RWPE2 (cell line): ENCODE data around the gene TMEM94.

Experiments
- ATAC-seq: fragments of 200-7000 bp; cut with Tn5 transposase; 3 replicates; pipeline ENCODE4 v1.9.1; 2021; ENCODE audit warnings: low read depth
- DNase-seq: peaks from one replicate; pipeline ENCODE4 v3.0.0-alpha.2; 2020; ENCODE audit warnings: low spot score
- H3K27ac ChIP-seq: fragments of 450-650 bp; 2 replicates; pipeline ENCODE4 v1.5.1; 2017; ENCODE audit warnings: mild to moderate bottlenecking; ENCODE audit not compliant: poor library complexity, severe bottlenecking
- H3K27me3 ChIP-seq: fragments of 250-450 bp; sonication (Bioruptor Pico); 2 replicates; pipeline ENCODE4 v1.5.1; 2021; ENCODE audit warnings: mild to moderate bottlenecking, moderate library complexity; ENCODE audit not compliant: insufficient read depth, poor library complexity, severe bottlenecking
- H3K36me3 ChIP-seq: fragments of 250-450 bp; sonication (Bioruptor Pico); 2 replicates; pipeline ENCODE4 v1.5.1; 2020; ENCODE audit warnings: low read depth, mild to moderate bottlenecking, moderate library complexity
- H3K4me1 ChIP-seq: fragments of 250-450 bp; sonication (Bioruptor Pico); 2 replicates; pipeline ENCODE4 v1.5.1; 2021; ENCODE audit warnings: mild to moderate bottlenecking, moderate library complexity; ENCODE audit not compliant: insufficient read depth, poor library complexity, severe bottlenecking
- H3K4me3 ChIP-seq: fragments of 250-450 bp; sonication (Bioruptor Pico); 2 replicates; pipeline ENCODE4 v1.5.1; 2021; ENCODE audit warnings: mild to moderate bottlenecking, moderate library complexity; ENCODE audit not compliant: severe bottlenecking
- H3K9me3 ChIP-seq: fragments of 250-450 bp; sonication (Bioruptor Pico); 2 replicates; pipeline ENCODE4 v1.5.1; 2021; ENCODE audit warnings: mild to moderate bottlenecking, moderate library complexity; ENCODE audit not compliant: severe bottlenecking
- CTCF ChIP-seq: fragments of 450-650 bp; IDR thresholded peaks from one replicate; pipeline ENCODE4 v1.5.1; 2017; ENCODE audit warnings: mild to moderate bottlenecking, moderate library complexity; ENCODE audit not compliant: poor library complexity, severe bottlenecking

Gene TMEM94

GRCh38 chr17:75521290-75521689, 64.9 kb downstream of the TMEM94 start:
- ATAC-seq, result no peak
- no peak for TF ChIP-seq CTCF
- H3K36me3 ChIP-seq, result peaks cover 42% of the 10 kb centered on the region

GRCh38 chr17:75521951-75522727, 65.7 kb downstream of the TMEM94 start:
- no peak for ATAC-seq
- Histone ChIP-seq H3K36me3 (peaks cover 42% of the 10 kb centered on the region), H3K27me3 (no peaks in the 10 kb centered on the region), H3K4me1 (peaks cover 5% of the 10 kb centered on the region), H3K9me3 (no peaks in the 10 kb centered on the region), H3K4me3 (no peak overlapping the region), H3K27ac (no peak overlapping the region)
- no peak for TF ChIP-seq CTCF
- no peak for DNase-seq

More at GRCh38 chr17:75521290-75521689, 64.9 kb downstream of the TMEM94 start:
- Histone ChIP-seq H3K27me3 (no peaks in the 10 kb centered on the region), H3K9me3 (no peaks in the 10 kb centered on the region), H3K4me1 (no peaks in the 10 kb centered on the region), H3K27ac (no peak overlapping the region), H3K4me3 (no peak overlapping the region)
- DNase-seq, result no peak

- Histone ChIP-seq H3K4me1 (peaks cover 5% of the 10 kb centered on the region), H3K4me3 (no peak overlapping the region), H3K27ac (no peak overlapping the region), H3K27me3 (no peaks in the 10 kb centered on the region), H3K36me3 (peaks cover 29% of the 10 kb centered on the region), H3K9me3 (no peaks in the 10 kb centered on the region)
- DNase-seq (no peak), ATAC-seq (no peak)
- TF ChIP-seq CTCF, result no peak
These were observed 67.2 kb downstream of the TMEM94 start for GRCh38 chr17:75523647-75524046.

- H3K27ac ChIP-seq, result peak overlapping the region; percentile 59
- H3K4me3 ChIP-seq, result peak overlapping the region; percentile 58
- H3K36me3 ChIP-seq, result peaks cover 21% of the 10 kb centered on the region
These were observed 68.0 kb downstream of the TMEM94 start for GRCh38 chr17:75524269-75524969.

More at GRCh38 chr17:75524269-75524969, 68.0 kb downstream of the TMEM94 start:
- ATAC-seq (no peak; the same call in 2 of the 3 replicates), DNase-seq (no peak)
- Histone ChIP-seq H3K4me1 (peaks cover 5% of the 10 kb centered on the region), H3K9me3 (no peaks in the 10 kb centered on the region), H3K27me3 (no peaks in the 10 kb centered on the region)
- TF ChIP-seq CTCF, result no peak
